ENCODE data around the gene MISP. TPM values are rescaled to one million over a fixed set of nuclear protein-coding genes. Genes with fewer than 3 reads are reported as not detected.

Gene MISP
- polyA plus RNA-seq, 1 donor, result 0.19 TPM

- DNase-seq (ENCODE audit: low read depth), result no peak
Measured at GRCh38 chr19:808423-808775, 57.5 kb downstream of the MISP start.

GRCh38 chr19:810077-810855 is 59.4 kb downstream of the MISP start:
- no peak for DNase-seq (ENCODE audit: low read depth)

- DNase-seq (ENCODE audit: low read depth), result no peak
Measured at GRCh38 chr19:810883-811489, 60.1 kb downstream of the MISP start.

GRCh38 chr19:811506-812048 is 60.7 kb downstream of the MISP start:
- no peak for DNase-seq (ENCODE audit: low read depth)

GRCh38 chr19:812049-812746 is 61.3 kb downstream of the MISP start:
- no peak for DNase-seq (ENCODE audit: low read depth)

- DNase-seq (ENCODE audit: low read depth), result no peak
Measured at GRCh38 chr19:812747-813218, 61.9 kb downstream of the MISP start.

GRCh38 chr19:813219-814151 is 62.6 kb downstream of the MISP start:
- DNase-seq (ENCODE audit: low read depth), result no peak

Other genes starting within 250 kb of the MISP start
- 8.9 TPM for gene TPGS1, start 243.6 kb upstream of the MISP start, polyA plus RNA-seq (ENCODE audit: insufficient read length)
- 69.0 TPM for gene CDC34, start 219.4 kb upstream of the MISP start, polyA plus RNA-seq (ENCODE audit: insufficient read length)
- 0.49 TPM for gene GZMM, start 207.1 kb upstream of the MISP start, polyA plus RNA-seq (ENCODE audit: insufficient read length)
- 210 TPM for gene BSG, start 178.5 kb upstream of the MISP start, polyA plus RNA-seq (ENCODE audit: insufficient read length)
- 0.32 TPM for gene HCN2, start 161.2 kb upstream of the MISP start, polyA plus RNA-seq (ENCODE audit: insufficient read length)
- 36.1 TPM for gene POLRMT, start 117.6 kb upstream of the MISP start, polyA plus RNA-seq (ENCODE audit: insufficient read length)
- 0.20 TPM for gene FGF22, start 111.2 kb upstream of the MISP start, polyA plus RNA-seq (ENCODE audit: insufficient read length)
- 27.6 TPM for gene RNF126, start 87.9 kb upstream of the MISP start, polyA plus RNA-seq (ENCODE audit: insufficient read length)
- gene FSTL3, start 74.7 kb upstream of the MISP start, polyA plus RNA-seq (ENCODE audit: insufficient read length), result 17.8 TPM
- 0.44 TPM for gene PRSS57, start 55.7 kb upstream of the MISP start, polyA plus RNA-seq (ENCODE audit: insufficient read length)
- 36.5 TPM for gene PALM, start 42.2 kb upstream of the MISP start, polyA plus RNA-seq (ENCODE audit: insufficient read length)
- gene PTBP1, start 46.3 kb downstream of the MISP start, polyA plus RNA-seq (ENCODE audit: insufficient read length), result 101 TPM
- 0.52 TPM for gene PLPPR3, start 70.8 kb downstream of the MISP start, polyA plus RNA-seq (ENCODE audit: insufficient read length)
- 1.7 TPM for gene AZU1, start 76.7 kb downstream of the MISP start, polyA plus RNA-seq (ENCODE audit: insufficient read length)
- gene PRTN3, start 89.9 kb downstream of the MISP start, polyA plus RNA-seq (ENCODE audit: insufficient read length), result 2.6 TPM
- gene ELANE, start 101.2 kb downstream of the MISP start, polyA plus RNA-seq (ENCODE audit: insufficient read length), result 0.40 TPM
- 1.4 TPM for gene CFD, start 108.6 kb downstream of the MISP start, polyA plus RNA-seq (ENCODE audit: insufficient read length)
- 33.7 TPM for gene MED16, start 142.1 kb downstream of the MISP start, polyA plus RNA-seq (ENCODE audit: insufficient read length)
- not detected for gene RNU6-9, start 142.4 kb downstream of the MISP start, polyA plus RNA-seq (ENCODE audit: insufficient read length)
- gene R3HDM4, start 162.1 kb downstream of the MISP start, polyA plus RNA-seq (ENCODE audit: insufficient read length), result 27.5 TPM
- gene KISS1R, start 166.2 kb downstream of the MISP start, polyA plus RNA-seq (ENCODE audit: insufficient read length), result not detected
- gene ARID3A, start 174.9 kb downstream of the MISP start, polyA plus RNA-seq (ENCODE audit: insufficient read length), result 11.4 TPM
- gene WDR18, start 233.2 kb downstream of the MISP start, polyA plus RNA-seq (ENCODE audit: insufficient read length), result 23.5 TPM
- gene GRIN3B, start 249.3 kb downstream of the MISP start, polyA plus RNA-seq (ENCODE audit: insufficient read length), result 0.13 TPM

Data from forelimb muscle (tissue), 1 donor.